ENCODE data around the gene TOR1B.

Gene TOR1B

GRCh38 chr9:129779560-129780190, 23.3 kb upstream of the TOR1B start:
- TF ChIP-seq EZH2phosphoT487 (conservative IDR thresholded peaks at IDR 0.05; ENCODE audit: low read length): no peak
- TF ChIP-seq, protein P1, sequence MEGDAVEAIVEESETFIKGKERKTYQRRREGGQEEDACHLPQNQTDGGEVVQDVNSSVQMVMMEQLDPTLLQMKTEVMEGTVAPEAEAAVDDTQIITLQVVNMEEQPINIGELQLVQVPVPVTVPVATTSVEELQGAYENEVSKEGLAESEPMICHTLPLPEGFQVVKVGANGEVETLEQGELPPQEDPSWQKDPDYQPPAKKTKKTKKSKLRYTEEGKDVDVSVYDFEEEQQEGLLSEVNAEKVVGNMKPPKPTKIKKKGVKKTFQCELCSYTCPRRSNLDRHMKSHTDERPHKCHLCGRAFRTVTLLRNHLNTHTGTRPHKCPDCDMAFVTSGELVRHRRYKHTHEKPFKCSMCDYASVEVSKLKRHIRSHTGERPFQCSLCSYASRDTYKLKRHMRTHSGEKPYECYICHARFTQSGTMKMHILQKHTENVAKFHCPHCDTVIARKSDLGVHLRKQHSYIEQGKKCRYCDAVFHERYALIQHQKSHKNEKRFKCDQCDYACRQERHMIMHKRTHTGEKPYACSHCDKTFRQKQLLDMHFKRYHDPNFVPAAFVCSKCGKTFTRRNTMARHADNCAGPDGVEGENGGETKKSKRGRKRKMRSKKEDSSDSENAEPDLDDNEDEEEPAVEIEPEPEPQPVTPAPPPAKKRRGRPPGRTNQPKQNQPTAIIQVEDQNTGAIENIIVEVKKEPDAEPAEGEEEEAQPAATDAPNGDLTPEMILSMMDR (IDR thresholded peaks at IDR 0.05; ENCODE audit: insufficient read depth, low read length, poor library complexity, severe bottlenecking): no peak
- Histone ChIP-seq H3F3A (ENCODE audit: insufficient read depth) (no peaks in the 10 kb centered on the region), H3K79me2 (ENCODE audit: insufficient read depth, low read length) (no peaks in the 10 kb centered on the region), H3K36me3 (ENCODE audit: low read length) (no peaks in the 10 kb centered on the region), H3K9ac (ENCODE audit: low read length) (no peak overlapping the region), H3K9me3 (ENCODE audit: insufficient read depth, low read length) (no peaks in the 10 kb centered on the region), H3K27ac (ENCODE audit: low read depth, low read length) (no peak overlapping the region), H2AFZ (ENCODE audit: low read depth, low read length, severe bottlenecking) (no peak overlapping the region), H3K27me3 (ENCODE audit: low read length) (no peaks in the 10 kb centered on the region; the same call in 1 of the 2 replicates), H3K4me3 (ENCODE audit: insufficient read depth, low read length, poor library complexity, severe bottlenecking) (no peak overlapping the region), H3K4me2 (ENCODE audit: low read depth, low read length, poor library complexity, severe bottlenecking) (no peak overlapping the region), H3K9me2 (replicated peaks; ENCODE audit: insufficient read depth, low read length) (no peaks in the 10 kb centered on the region), H4K20me1 (ENCODE audit: low read depth, low read length) (no peaks in the 10 kb centered on the region)

GRCh38 chr9:129781131-129781530, 21.9 kb upstream of the TOR1B start:
- TF ChIP-seq EZH2phosphoT487 (conservative IDR thresholded peaks at IDR 0.05; ENCODE audit: low read length): no peak
- H3K27me3 ChIP-seq (ENCODE audit: low read length): no peaks in the 10 kb centered on the region; the same call in 1 of the 2 replicates

GRCh38 chr9:129781981-129782380, 21.0 kb upstream of the TOR1B start:
- Histone ChIP-seq H3K27me3 (ENCODE audit: low read length) (no peaks in the 10 kb centered on the region; the same call in 1 of the 2 replicates), H3K36me3 (ENCODE audit: low read length) (no peaks in the 10 kb centered on the region), H3K9ac (ENCODE audit: low read length) (no peak overlapping the region), H3K79me2 (ENCODE audit: insufficient read depth, low read length) (no peaks in the 10 kb centered on the region), H3K9me3 (ENCODE audit: insufficient read depth, low read length) (no peaks in the 10 kb centered on the region), H3K27ac (ENCODE audit: low read depth, low read length) (no peak overlapping the region), H3K4me2 (ENCODE audit: low read depth, low read length, poor library complexity, severe bottlenecking) (no peak overlapping the region), H2AFZ (ENCODE audit: low read depth, low read length, severe bottlenecking) (no peak overlapping the region), H3F3A (ENCODE audit: insufficient read depth) (no peaks in the 10 kb centered on the region), H3K4me3 (ENCODE audit: insufficient read depth, low read length, poor library complexity, severe bottlenecking) (no peak overlapping the region), H4K20me1 (ENCODE audit: low read depth, low read length) (no peaks in the 10 kb centered on the region), H3K9me2 (replicated peaks; ENCODE audit: insufficient read depth, low read length) (no peaks in the 10 kb centered on the region)
- no peak for TF ChIP-seq EZH2phosphoT487 (conservative IDR thresholded peaks at IDR 0.05; ENCODE audit: low read length)
- TF ChIP-seq, protein P1 (IDR thresholded peaks at IDR 0.05; ENCODE audit: insufficient read depth, low read length, poor library complexity, severe bottlenecking): no peak

More at GRCh38 chr9:129781131-129781530, 21.9 kb upstream of the TOR1B start:
- Histone ChIP-seq H3K79me2 (ENCODE audit: insufficient read depth, low read length) (no peaks in the 10 kb centered on the region), H3K9me2 (replicated peaks; ENCODE audit: insufficient read depth, low read length) (no peaks in the 10 kb centered on the region), H2AFZ (ENCODE audit: low read depth, low read length, severe bottlenecking) (no peak overlapping the region), H3K9me3 (ENCODE audit: insufficient read depth, low read length) (no peaks in the 10 kb centered on the region), H3K4me3 (ENCODE audit: insufficient read depth, low read length, poor library complexity, severe bottlenecking) (no peak overlapping the region), H3K36me3 (ENCODE audit: low read length) (no peaks in the 10 kb centered on the region), H3K9ac (ENCODE audit: low read length) (no peak overlapping the region), H3F3A (ENCODE audit: insufficient read depth) (no peaks in the 10 kb centered on the region), H3K27ac (ENCODE audit: low read depth, low read length) (no peak overlapping the region), H4K20me1 (ENCODE audit: low read depth, low read length) (no peaks in the 10 kb centered on the region), H3K4me2 (ENCODE audit: low read depth, low read length, poor library complexity, severe bottlenecking) (no peak overlapping the region)
